Measurements from ENCODE around the gene PPIE.

The PPIE gene

DNA sequence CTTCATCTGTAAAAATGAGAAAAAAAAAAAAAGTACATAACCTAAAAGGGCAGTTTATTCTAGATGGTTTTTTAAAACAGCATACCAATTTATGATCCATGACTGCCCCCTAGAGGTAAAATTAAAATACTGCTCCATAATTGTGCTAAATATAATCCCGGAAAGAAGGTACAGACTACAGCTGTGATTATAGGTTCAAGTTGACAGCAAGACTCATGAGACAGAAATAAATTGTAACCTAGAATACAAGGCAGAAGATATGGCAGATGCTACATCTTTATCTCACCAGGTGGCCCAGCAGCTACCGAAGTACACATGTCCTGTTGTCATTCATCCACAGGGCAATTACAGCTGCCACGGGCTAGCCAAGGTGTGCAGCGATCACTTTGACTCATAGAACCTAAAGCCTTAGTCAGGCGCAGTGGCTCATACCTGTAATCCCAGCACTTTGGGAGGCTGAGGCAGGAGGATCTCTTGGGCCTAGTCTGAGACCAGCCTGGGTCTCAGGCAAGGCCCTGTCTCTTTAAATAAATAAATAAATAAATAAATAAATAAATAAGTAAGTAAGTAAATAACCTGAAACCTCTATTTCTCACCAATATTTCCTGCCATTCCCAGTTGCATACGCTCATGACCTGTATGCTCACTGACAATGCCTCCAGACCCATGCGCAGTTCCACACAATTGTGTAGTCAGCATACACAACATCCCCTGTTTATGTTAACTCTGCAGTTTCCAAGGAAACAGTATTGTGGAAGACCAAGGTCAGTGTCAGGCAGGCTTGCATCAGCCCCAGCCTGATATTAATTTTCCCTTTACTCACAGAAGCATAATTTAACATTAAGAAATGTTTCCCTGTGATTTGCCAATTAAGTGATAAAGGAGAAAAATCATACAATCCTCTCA, 18.3 kb upstream of the PPIE start:
- DNase-seq (ENCODE audit: low spot score) = peak; percentile 71

DNA sequence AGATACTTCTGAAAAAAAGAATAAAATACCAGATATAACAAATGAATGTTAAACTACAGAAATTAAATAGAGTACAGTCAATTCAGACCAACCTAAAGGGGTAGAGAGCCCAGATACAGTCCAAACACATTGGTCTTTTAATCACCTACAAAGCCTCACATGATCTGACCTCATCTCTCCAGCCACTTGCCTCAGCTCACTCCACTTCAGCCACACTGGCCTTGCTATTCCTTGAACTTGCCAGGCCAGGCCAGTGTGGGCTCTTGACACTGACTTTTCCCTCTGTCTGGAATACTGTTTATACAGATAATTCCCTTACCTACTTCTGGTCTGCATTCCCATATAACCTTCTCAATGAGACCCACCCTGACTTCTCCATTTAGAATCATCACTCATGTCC, 17.0 kb upstream of the PPIE start:
- no peak for DNase-seq (ENCODE audit: low spot score)

DNA sequence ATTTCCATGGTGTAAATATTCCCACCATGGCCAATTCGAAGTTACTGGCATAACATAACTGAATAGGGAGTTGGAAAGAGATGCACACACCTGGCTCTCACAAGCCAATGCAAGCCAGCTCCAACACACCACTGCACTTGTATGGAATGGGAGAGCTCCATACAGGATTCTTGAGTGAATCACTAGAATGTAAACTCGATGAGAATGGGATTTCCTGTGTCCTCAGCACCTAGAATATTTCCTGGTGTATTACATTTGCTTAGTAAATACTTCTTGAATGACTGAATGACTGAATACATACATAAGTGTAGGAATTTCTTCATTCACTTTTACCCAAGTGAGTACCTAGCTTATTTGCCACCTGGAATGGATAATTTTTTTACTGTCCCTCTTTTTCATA, 16.2 kb upstream of the PPIE start:
- no peak for DNase-seq (ENCODE audit: low spot score)

DNA sequence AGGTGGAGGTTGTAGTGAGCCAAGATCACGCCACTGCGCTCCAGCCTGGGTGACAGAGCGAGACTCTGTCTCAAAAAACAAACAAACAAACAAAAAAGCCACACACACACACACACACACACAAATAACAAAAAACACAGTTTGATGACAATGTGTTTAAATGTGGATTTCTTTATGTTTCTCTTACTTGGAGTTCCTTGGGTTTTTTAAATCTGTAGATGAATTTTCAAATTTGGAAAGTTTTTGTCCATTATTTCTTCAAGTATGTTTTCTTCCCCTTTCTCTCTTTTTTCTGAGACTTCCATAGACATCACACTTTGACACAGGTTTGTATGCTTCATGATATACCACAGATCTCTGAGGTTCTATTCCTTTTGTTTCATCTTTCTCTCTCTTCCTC, 12.1 kb upstream of the PPIE start:
- no peak for DNase-seq (ENCODE audit: low spot score)

DNA sequence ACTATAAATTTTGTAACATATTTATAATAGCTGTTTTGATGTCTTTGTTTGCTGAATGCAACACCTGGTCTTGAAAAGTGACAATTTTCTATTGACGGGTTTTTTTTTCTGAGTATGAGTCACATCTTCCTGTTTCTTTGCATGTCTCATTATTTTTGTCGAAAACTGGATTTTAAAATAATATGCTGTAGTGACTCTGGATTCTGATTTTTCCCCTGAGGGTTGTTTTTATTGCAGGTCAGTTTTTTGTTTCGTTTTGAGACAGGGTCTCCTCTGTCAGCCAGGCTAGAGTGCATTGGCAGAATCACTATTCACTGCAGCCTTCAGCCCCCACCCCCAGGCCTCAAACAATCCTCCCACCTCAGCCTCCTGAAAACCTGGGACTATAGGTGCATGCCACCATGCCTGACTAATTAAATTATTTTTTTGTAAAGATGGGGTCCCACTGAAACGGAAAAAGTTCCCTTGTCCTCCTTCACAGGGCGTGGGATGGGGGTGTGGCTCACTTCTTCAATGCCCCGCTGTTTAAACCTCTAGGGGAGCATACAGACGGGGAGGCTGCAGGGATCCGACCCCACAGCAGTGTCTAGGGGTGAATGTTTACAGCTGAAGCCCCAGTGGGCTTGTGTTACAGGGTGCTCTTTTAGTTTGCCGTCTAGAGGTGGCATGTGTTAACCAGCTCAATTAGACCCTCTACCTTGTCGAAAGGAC, 11.3 kb upstream of the PPIE start:
- DNase-seq (ENCODE audit: low spot score) = no peak

DNA sequence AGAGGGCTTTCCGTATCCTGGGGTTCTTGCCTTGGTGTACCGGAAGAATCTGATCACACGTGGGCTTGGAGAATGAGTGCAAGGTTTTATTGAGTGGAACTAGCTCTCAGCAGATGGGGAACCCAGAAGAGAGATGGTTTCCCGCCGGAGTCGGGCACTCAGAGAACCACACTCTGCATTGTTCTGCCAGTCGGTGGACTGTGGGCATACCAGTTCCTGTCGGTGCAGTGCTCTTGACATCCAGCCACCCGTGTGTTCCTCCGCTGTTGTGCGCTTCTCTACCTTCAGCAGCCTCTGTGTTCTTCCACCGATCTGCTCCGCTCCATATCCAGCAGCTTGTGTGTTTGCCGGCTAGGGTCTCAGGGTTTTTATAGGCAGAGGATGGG, 10.8 kb upstream of the PPIE start:
- DNase-seq (ENCODE audit: low spot score) = no peak

DNA sequence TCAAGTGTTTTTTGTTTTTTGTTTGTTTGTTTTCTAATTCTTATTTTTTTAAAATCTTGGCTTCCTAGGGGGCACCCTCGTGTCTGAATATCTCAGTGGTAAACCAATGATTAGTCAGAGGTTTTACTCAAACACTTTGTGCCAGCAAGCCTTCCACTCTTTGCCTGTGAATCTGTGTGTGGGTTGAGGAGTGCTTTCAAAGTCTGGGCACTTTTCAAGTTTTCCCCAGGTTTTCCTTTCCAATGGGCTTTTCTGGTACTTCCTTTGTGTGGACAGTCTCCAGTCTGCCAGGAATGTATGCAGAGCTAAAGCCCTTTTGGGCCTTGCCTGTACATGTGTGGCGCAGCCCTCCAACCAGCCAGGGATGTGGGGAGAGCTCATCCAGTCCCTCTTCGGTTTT, 9.7 kb upstream of the PPIE start:
- DNase-seq (ENCODE audit: low spot score) = no peak

DNA sequence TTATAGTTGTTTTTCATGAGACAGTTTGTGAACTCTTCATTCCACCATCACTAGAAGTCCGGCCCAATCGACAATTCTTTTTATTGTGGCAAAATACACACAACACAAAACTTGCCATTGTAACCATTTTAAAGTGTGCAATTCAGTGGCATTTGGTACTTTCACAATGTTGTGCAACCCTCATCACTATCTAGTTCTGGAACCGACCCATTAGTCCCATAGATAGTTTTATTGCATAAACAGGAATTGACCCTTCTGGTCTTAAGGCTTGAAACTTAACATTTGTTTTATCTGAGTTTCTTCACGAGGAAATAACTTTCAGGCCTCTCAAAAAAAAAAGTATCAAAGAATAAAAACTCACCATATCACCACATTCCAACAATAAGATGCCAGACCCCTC, 8.8 kb upstream of the PPIE start:
- no peak for DNase-seq (ENCODE audit: low spot score)

DNA sequence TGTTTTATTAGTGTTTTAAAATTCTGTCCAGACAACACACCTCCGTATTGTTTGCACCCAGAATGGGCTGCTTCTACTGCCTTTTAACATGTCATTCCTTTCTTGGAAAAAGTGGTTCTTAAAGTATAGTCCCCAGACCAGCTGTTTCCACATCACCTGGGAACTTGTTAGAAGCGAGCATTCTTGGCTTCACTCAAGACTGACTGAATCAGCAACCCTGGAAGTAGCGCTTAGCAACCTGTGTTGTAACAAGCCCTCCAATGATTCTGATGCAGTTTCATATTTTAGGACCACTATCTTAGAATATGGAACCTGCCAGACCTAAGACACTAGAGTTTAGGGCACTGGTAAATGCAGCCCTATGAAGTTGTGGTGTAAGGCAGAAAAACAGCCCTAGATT, 6.0 kb upstream of the PPIE start:
- no peak for DNase-seq (ENCODE audit: low spot score)

DNA sequence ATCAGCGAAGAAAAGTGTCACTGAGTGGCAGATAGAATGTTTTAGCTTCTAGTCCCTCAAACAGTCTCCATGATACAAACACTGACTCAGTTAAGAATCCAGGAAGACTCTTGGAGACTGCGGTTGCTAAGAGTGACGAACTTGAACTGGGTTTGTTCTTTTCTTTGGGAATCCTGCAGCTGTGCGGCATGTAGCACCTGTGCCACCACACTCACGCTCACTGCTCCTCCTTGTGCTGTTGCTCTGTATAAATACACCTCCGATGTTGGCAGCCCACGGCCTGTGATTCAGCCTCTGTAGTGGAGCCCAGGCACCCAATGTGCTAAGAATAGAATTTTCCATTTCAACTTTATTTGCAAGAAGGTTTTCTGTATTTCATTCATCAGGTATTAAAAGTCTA, 5.5 kb upstream of the PPIE start:
- DNase-seq (ENCODE audit: low spot score) = no peak

DNA sequence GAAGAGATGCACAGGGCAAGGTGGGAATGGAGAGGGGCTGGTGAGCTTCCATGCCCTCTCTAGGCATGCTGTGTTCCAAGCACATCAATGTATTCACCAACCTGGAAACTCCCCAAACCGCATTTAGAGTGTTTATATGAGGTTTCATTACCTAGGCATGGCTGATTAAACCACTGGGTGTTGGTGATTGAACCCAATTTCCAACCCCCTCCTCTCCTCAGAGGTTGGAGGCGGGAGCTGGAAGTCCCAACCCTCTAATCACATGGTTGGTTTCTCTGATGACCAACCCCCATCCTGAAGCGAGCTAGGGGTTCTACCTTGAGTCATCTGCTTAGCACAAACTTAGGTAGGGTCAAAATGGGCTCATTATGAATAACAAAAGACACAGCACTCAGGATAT, 3.0 kb upstream of the PPIE start:
- DNase-seq (ENCODE audit: low spot score) = no peak

DNA sequence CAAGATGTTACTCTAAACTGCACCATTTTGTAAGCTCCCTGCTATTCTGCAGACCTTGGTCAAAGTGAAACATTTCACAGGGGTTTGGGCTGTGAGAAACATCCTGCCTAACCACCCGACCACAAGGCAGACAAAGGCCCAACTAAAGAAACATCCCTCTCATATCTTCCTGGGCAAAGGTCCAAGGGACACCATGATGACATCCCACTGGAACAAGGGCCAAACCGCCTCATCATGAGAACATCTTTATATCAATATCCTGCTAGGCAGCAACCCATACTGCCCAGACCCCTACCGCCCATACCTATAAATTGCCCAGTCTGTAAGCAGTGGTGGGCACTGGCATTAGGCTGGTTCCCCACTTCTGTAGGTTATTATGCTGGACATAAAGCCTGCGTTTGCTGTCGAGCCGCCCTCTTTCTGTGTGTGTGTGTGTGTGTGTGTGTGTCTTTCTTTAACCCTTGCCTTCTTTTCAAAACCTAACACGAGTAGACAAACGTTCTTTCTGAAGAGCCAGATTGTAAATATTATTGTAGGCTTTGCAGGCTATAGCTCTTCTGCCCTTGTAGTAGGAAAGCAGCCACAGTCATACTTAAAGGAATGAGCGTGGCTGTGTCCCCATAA, 1.0 kb upstream of the PPIE start:
- DNase-seq (ENCODE audit: low spot score) = no peak

DNA sequence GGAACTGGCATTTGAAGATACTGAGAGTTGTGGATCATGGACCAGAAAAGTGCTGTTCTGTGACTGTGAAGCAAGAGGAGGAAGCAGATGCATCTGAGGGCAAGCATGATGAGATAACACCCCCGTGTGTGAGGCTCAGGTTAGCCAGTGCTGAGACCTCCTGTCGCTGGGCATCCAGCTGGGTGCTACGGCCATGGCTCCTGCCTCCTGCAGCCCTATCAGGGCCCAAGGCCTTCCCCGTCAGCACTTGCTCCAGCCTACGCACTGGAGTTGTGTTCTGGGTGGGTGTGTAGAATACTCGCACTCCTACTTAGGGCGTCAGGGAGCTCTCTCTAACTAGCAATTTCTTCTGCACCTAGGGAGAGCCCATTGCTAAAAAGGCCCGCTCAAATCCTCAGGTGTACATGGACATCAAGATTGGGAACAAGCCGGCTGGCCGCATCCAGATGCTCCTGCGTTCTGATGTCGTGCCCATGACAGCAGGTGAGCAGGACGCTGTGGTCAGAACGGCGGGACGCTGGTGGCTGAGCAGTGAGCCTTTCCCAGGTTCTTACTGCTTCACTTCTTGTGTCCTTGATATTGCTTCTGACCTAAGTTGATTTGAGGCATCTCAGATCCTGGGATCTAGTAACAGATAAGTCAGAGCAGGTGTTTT, 6.5 kb downstream of the PPIE start:
- no peak for DNase-seq (ENCODE audit: low spot score)

DNA sequence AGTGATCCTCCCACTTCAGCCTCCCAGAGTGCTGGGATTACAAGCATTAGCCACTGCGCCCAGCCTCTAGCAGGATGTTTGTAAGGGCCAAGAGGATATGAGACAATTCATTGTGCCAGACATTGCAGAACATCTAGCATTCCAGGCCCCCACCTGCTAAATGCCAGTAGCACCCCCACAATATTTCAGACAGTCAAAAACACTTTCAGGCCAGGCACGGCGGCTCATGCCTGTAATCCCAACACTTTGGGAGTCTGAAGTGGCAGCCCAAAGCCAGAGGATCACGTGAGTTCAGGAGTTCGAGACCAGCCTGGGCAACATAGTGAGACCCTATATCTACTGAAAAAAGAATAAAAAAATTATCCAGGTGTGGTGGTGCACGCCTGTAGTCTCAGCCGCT, 12.9 kb downstream of the PPIE start:
- DNase-seq (ENCODE audit: low spot score) = no peak

DNA sequence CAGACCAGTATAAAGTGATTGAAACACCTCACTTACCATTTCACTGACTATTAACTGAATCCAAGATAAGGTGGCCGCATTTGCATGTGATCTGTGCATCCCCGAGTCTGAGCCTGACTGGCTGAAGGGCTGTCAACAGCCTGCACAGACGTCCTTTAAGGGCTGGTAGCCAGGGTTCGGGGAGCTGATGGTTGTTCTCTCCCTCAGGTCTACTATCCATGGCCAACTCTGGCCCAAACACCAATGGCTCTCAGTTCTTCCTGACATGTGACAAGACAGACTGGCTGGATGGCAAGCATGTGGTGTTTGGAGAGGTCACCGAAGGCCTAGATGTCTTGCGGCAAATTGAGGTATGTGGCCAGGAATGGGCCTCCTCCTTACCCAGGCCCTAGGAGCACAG, 14.0 kb downstream of the PPIE start:
- no peak for DNase-seq (ENCODE audit: low spot score)

DNA sequence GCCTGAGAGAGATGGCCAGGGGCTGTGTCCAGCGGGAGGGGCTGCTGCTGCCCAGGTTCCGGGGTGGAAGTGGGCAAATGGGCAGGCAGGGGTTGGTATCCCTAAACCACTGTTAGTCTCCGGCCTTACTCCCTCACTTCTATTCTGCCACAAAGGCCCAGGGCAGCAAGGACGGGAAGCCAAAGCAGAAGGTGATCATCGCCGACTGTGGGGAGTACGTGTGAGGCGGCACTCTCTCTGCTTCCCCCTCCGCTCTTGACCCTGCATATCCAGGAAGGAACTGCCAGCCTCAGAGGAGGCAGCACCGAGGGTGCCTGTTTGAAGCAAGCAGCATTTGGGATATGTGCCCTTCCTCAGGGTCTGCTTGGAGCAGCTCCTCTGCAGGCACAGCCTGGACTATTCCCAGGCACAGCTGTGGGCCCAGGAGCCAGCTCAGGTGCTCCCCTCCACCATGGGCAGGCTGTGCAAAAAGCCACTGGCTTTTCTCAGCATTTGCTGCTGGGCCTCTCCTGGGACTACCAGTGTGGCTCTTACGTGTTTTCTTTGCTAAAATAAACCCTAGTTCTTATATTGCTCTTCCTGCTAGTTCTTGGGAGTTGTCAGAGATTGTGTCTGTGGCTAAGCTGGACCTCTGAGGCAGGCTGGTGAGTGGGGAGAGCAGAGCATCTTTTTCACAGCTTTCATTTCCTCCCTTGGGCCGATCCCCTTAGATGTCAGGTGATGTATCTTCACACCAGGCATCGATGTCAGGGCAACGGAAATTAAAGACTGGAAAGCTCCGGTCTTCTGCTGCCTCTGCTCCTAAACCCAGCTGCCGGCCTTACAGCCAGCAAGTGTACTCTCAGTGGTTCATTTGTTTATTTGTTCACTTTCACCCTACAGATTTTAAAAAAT, 14.7 kb downstream of the PPIE start:
- DNase-seq (ENCODE audit: low spot score) = no peak

DNA sequence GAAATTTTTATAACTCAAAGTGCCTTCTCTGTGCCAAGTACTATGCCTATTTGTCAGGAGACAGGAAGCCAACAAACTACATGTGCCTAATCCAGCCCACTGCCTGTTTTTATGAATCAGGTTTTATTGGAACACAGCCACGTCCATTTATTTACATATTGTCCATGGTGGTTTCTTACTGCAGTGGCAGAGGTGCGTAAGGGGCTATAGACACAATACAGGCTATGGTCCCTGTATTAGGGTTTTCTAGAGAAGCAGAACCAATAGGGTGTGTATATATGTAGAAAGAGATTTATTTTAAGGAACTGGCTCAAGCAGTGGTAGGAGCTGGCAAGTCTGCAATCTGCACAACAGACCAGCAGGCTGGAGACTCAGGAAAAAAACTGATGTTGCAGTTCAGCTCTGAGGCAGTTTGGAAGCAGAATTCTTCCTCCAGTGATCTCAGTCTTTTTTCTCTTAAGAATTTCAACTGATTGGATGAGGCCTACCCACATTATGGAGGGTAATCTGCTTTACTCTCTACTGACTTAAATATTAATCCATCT, 15.4 kb downstream of the PPIE start:
- DNase-seq (ENCODE audit: low spot score) = no peak

DNA sequence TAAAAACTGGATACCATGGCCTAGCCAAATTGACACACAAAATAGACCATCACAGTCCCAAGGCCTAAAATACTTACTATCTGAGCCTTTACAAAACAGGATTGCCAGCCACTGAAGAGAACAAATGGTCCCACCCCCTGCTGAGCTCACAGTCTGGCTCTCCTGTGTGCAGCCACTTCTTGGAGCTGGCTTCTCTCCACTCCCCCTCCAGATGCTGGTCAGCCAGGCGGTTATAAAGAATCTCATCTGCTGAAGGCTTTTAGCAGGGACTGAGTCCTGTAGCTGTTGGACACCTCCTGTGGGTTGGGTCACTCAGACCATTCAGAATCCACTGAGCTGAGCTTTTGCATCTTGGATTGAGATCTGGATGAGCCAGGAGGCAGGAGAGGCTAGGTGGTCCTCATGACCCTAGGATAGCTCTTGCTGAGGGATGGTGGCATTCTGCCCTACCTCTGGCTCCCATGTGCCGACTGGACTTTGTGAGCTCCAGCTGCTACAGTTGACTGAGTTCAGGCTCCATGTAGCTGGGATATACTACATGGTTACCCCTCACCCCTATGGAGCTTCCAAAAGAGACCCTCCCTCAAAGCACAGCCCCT, 16.3 kb downstream of the PPIE start:
- no peak for DNase-seq (ENCODE audit: low spot score)

DNA sequence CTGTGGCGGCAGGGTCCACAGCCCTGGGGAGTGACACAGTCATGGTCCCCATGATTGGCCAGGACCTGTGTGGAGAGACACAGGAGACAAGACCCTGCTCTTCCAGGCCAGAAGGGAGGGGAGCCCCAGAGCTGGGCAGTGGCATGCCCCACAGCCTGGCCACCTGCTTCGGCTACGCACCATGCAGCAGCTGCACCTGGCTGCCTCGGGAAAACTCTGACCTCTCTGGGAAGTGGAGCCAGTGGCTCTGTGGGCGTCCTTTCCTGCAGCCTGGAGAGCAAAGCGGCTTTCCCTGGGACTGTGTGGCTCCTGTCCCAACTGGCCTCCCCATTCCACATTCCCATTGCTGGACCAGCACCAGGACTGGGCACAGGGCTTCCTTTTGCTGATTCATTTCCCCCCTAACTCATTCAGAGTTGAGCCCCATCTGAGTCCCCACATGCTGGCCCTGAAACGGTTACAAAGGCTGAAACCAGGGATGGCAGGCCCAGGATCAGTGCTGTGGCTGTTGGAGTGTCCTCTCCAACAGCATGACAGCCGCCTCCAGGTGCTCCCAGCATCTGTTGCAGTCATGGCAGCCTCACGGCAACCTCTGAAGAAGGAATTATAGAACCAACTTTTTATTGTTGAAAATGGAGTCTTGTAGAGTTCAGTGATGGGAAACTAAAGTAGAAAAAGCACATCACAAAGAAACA, 17.4 kb downstream of the PPIE start:
- DNase-seq (ENCODE audit: low spot score) = no peak

DNA sequence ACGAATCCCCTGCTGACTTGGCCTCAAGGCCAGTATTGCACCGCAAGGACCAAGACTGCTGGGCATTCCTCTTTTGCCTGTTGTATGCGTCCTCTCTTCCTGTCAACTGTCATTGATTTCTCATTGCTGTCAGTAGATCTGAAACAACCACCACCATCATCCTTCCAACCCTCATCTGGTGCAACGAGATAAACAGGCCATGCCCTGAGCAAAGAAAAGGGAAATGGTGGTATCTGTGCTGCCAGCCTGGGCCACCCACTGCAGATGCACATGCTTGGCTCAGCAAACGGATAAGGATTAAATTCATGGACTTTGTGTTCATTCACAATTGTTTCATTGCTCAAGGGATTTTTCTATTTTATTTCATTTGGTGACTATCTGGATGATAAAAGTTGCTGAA, 18.8 kb downstream of the PPIE start:
- DNase-seq (ENCODE audit: low spot score) = no peak
